Stimulated activated CD4-positive, alpha-beta T cell treated with anti-CD3 and anti-CD28 coated beads, TNF-alpha, amount 100 ng/mL, for 4 hours (primary cell): ENCODE measurements around the gene DIS3L2.

ENCODE experiments used
- DNase-seq, 3 experiments: peaks; one replicate each; pipeline ENCODE4 v3.0.0-alpha.2; 2020; ENCODE audit warnings: low read depth in 3 of 3

The DIS3L2 gene

GRCh38 chr2:231961349-231962166 lies at the start of gene DIS3L2:
DIS3L2 (plus strand) TSS chr2:231961713; CDS start chr2:232014928, 53,215 bp downstream.
- peak; percentile 54 to 67 (median 55) for DNase-seq

- DNase-seq = no peak
These were observed 47.3 kb upstream of the DIS3L2 start for GRCh38 chr2:231914077-231914690.

GRCh38 chr2:231917280-231918066 lies 44.0 kb upstream of the DIS3L2 start:
- DNase-seq = no peak

GRCh38 chr2:231918501-231919330 lies 42.8 kb upstream of the DIS3L2 start:
- DNase-seq = no peak

GRCh38 chr2:231919341-231920035 lies 42.0 kb upstream of the DIS3L2 start:
- no peak for DNase-seq

- no peak for DNase-seq
These were observed 41.1 kb upstream of the DIS3L2 start for GRCh38 chr2:231920366-231920765.

GRCh38 chr2:231920795-231921194 lies 40.7 kb upstream of the DIS3L2 start:
- DNase-seq = no peak

- no peak for DNase-seq
These were observed 39.1 kb upstream of the DIS3L2 start for GRCh38 chr2:231922311-231923009.

- no peak for DNase-seq
These were observed 38.5 kb upstream of the DIS3L2 start for GRCh38 chr2:231923010-231923344.

- DNase-seq = no peak
These were observed 37.3 kb upstream of the DIS3L2 start for GRCh38 chr2:231923951-231924888.

- DNase-seq = no peak
These were observed 36.6 kb upstream of the DIS3L2 start for GRCh38 chr2:231924889-231925275.

- DNase-seq = peak; percentile 25 to 60 (median 47)
These were observed 36.0 kb upstream of the DIS3L2 start for GRCh38 chr2:231925303-231926179.

GRCh38 chr2:231926180-231926741 lies 35.3 kb upstream of the DIS3L2 start, which contains the start of gene NPPC:
NPPC (minus strand) TSS chr2:231926396; CDS start chr2:231926249, 147 bp downstream.
- DNase-seq = peak; percentile 31 to 58 (median 56)

- no peak for DNase-seq
These were observed 34.5 kb upstream of the DIS3L2 start for GRCh38 chr2:231926761-231927565.

GRCh38 chr2:231927566-231927890 lies 34.0 kb upstream of the DIS3L2 start:
- DNase-seq = no peak

GRCh38 chr2:231928481-231928880 lies 33.0 kb upstream of the DIS3L2 start:
- no peak for DNase-seq
